Natural killer cell (primary cell): ENCODE measurements around the gene NRG3. TPM values are rescaled to one million over a fixed set of nuclear protein-coding genes. Genes with fewer than 3 reads are reported as not detected.

Experiments used
- ATAC-seq, 3 donors: fragments of 150-1000 bp in 2 of 3; fragments of 200-7000 bp in 1 of 3; cut with Tn5 transposase; 1 replicate in 1 of 3; 2 replicates in 2 of 3; pipeline ENCODE4 v1.10.0; 2021; ENCODE audit warnings: mild to moderate bottlenecking in 2 of 3, moderate library complexity in 2 of 3
- DNase-seq, 2 donors: peaks; one replicate each; pipeline versions ENCODE4 v3.0.0 to v3.0.0-alpha.2; 2013 to 2021; ENCODE audit warnings: mixed read lengths in 1 of 2
- H3K27ac ChIP-seq: one replicate; pipeline ENCODE4 v1.5.1; 2013; ENCODE audit warnings: mild to moderate bottlenecking, low read length
- H3K27me3 ChIP-seq: one replicate; pipeline ENCODE4 v1.6.1; 2013; ENCODE audit warnings: low read length; ENCODE audit not compliant: control insufficient read depth, insufficient read depth
- H3K36me3 ChIP-seq: one replicate; pipeline ENCODE4 v1.6.1; 2013; ENCODE audit warnings: low read length; ENCODE audit not compliant: control insufficient read depth, insufficient read depth
- H3K4me1 ChIP-seq: one replicate; pipeline ENCODE4 v1.6.1; 2013; ENCODE audit warnings: low read length; ENCODE audit not compliant: control insufficient read depth, insufficient read depth
- H3K4me3 ChIP-seq: one replicate; pipeline ENCODE4 v1.5.1; 2013; ENCODE audit warnings: low read length
- H3K9me3 ChIP-seq: one replicate; pipeline ENCODE4 v1.6.1; 2013; ENCODE audit warnings: low read length; ENCODE audit not compliant: control insufficient read depth, insufficient read depth
- H3K27ac Mint-ChIP-seq, 2 donors: one replicate each; pipeline ENCODE4 v1.8.0; 2022; ENCODE audit warnings: mild to moderate bottlenecking in 2 of 2, mixed read lengths in 2 of 2, moderate library complexity in 1 of 2
- H3K27me3 Mint-ChIP-seq, 2 donors: one replicate each; pipeline ENCODE4 v1.8.0; 2022; ENCODE audit warnings: low read depth in 2 of 2, mixed read lengths in 2 of 2
- H3K36me3 Mint-ChIP-seq: one replicate; pipeline ENCODE4 v1.8.0; 2022; ENCODE audit warnings: mixed read lengths
- H3K4me1 Mint-ChIP-seq, 2 donors: one replicate each; pipeline ENCODE4 v1.8.0; 2022; ENCODE audit warnings: mixed read lengths in 2 of 2
- H3K4me3 Mint-ChIP-seq: one replicate; pipeline ENCODE4 v1.8.0; 2022; ENCODE audit warnings: mild to moderate bottlenecking, moderate library complexity, mixed read lengths
- H3K9me3 Mint-ChIP-seq, 2 donors: one replicate each; pipeline ENCODE4 v1.8.0; 2022; ENCODE audit warnings: mixed read lengths in 2 of 2
- CTCF ChIP-seq: fragments of 200-600 bp; IDR thresholded peaks from one replicate; pipeline ENCODE4 v1.8.0; 2022; ENCODE audit warnings: antibody characterized with exemption
- WGBS: methylation state at CpG from one replicate; pipeline ENCODE4 v1.1.7; 2013; ENCODE audit warnings: missing lambda C conversion rate; ENCODE audit not compliant: insufficient coverage; 5-methylcytosine and 5-hydroxymethylcytosine counted together
- intact Hi-C: fragments of 100-400 bp; cut with micrococcal nuclease; formaldehyde crosslinking; loops from one replicate; pipeline ENCODE4 v1.14.2; 2022
- total RNA-seq, 4 donors: library from RNA; stranded (reverse); fragments of 120-200 nt in 1 of 4; gene quantifications; one replicate each; pipeline versions ENCODE4 v1.2.3 to v1.2.4, GENCODE V29; 2013 to 2022

Gene NRG3
- total RNA-seq, 3 donors from 2014 or later (not counting 1 experiment from before 2014, with no cell fraction given) = not detected

- DNase-seq = no peak
- Mint-ChIP-seq H3K4me1 (no peaks in the 10 kb centered on the region), H3K27me3 (no peaks in the 10 kb centered on the region), H3K36me3 (no peaks in the 10 kb centered on the region), H3K27ac (no peak overlapping the region), H3K4me3 (no peak overlapping the region), H3K9me3 (peaks cover 5 to 10% of the 10 kb centered on the region in 2 donors)
- no peak for ATAC-seq
- H3K9me3 ChIP-seq = no peaks in the 10 kb centered on the region
- H3K36me3 ChIP-seq = no peaks in the 10 kb centered on the region
- intact Hi-C loops = no loop called here
- no peak overlapping the region for H3K27ac ChIP-seq
- no peaks in the 10 kb centered on the region for H3K4me1 ChIP-seq
- H3K27me3 ChIP-seq = no peaks in the 10 kb centered on the region
- WGBS = 71% methylated on average over 2 of the region's 2 CpGs
- TF ChIP-seq CTCF = no peak
- H3K4me3 ChIP-seq = no peak overlapping the region
These were observed 217.1 kb downstream of the NRG3 start for GRCh38 chr10:82092111-82092510.

- H3K27me3 Mint-ChIP-seq = no peaks in the 10 kb centered on the region
- H3K4me1 Mint-ChIP-seq = no peaks in the 10 kb centered on the region
These were observed 249.7 kb downstream of the NRG3 start for GRCh38 chr10:82124713-82125112.

DNA sequence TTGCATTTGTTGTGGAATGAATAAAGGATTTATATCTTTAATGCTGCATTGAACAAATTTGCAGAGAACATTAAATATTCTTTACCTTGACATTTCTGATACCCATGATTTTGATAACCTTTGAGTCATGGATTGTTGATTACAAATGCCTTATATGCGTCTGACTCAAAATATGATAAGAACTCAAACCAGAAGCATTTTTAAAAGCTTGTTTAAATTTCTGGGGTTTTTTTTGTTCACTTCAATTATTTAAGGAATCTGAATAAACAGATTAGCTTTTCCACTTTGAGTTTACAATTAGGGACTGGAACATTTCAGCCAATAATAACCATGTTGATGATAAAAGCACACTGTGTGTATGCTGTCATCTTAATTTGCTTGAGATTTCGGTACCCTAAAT lies 253.5 kb downstream of the NRG3 start:
- H3K4me1 ChIP-seq = no peaks in the 10 kb centered on the region
- no peak for TF ChIP-seq CTCF
- Mint-ChIP-seq H3K9me3 (peaks cover 11 to 18% of the 10 kb centered on the region in 2 donors), H3K36me3 (peaks cover 5% of the 10 kb centered on the region), H3K27me3 (no peaks in the 10 kb centered on the region), H3K4me1 (no peaks in the 10 kb centered on the region), H3K27ac (no peak overlapping the region), H3K4me3 (no peak overlapping the region)
- DNase-seq (no peak), ATAC-seq (no peak)
- intact Hi-C loops = no loop called here
- no peaks in the 10 kb centered on the region for H3K36me3 ChIP-seq
- WGBS = 87% methylated on average over 1 of the region's 2 CpGs
- H3K27me3 ChIP-seq = no peaks in the 10 kb centered on the region
- no peaks in the 10 kb centered on the region for H3K9me3 ChIP-seq
- no peak overlapping the region for H3K27ac ChIP-seq
- H3K4me3 ChIP-seq = no peak overlapping the region

More at GRCh38 chr10:82124713-82125112, 249.7 kb downstream of the NRG3 start:
- DNase-seq = no peak
- no peaks in the 10 kb centered on the region for H3K27me3 ChIP-seq
- ATAC-seq = no peak
- 100% methylated on average over 1 of the region's 2 CpGs for WGBS
- no peaks in the 10 kb centered on the region for H3K36me3 ChIP-seq
- H3K4me1 ChIP-seq = no peaks in the 10 kb centered on the region
- no peak overlapping the region for H3K27ac Mint-ChIP-seq
- no peak overlapping the region for H3K4me3 ChIP-seq
- no peak overlapping the region for H3K27ac ChIP-seq
- no peaks in the 10 kb centered on the region for H3K9me3 ChIP-seq
- peaks cover 17 to 18% of the 10 kb centered on the region in 2 donors for H3K9me3 Mint-ChIP-seq
- intact Hi-C loops = no loop called here
- H3K4me3 Mint-ChIP-seq = no peak overlapping the region
- H3K36me3 Mint-ChIP-seq = peaks cover 5% of the 10 kb centered on the region
- no peak for TF ChIP-seq CTCF

DNA sequence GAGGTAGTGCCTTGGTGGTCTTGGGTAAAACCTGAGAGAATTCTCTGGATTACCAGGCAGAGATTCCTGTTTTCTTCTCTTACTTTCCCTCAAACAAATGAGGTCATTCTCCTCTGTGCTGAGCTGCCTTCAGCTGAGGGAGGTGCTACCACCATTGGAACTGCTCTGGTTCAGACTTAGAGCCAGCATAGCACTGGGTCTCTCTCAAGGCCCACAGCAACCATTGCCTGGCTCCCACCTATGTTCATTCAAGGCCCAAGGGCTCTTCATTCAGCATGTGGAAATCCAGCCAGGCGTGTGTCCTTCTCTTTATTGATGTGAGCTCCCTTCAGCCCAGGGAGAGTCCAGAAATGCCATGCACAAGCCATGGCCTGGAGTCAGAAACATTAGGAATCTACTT lies 261.1 kb downstream of the NRG3 start:
- Mint-ChIP-seq H3K4me3 (no peak overlapping the region), H3K27me3 (no peaks in the 10 kb centered on the region), H3K9me3 (peaks cover 10 to 14% of the 10 kb centered on the region in 2 donors), H3K27ac (no peak overlapping the region), H3K4me1 (no peaks in the 10 kb centered on the region), H3K36me3 (no peaks in the 10 kb centered on the region)
- H3K4me3 ChIP-seq = no peak overlapping the region
- 76% methylated on average over 1 of the region's 1 CpG for WGBS
- ATAC-seq (no peak), DNase-seq (no peak)
- intact Hi-C loops = no loop called here
- no peak for TF ChIP-seq CTCF
- no peaks in the 10 kb centered on the region for H3K36me3 ChIP-seq
- no peak overlapping the region for H3K27ac ChIP-seq
- no peaks in the 10 kb centered on the region for H3K4me1 ChIP-seq
- H3K9me3 ChIP-seq = peaks cover 5% of the 10 kb centered on the region
- no peaks in the 10 kb centered on the region for H3K27me3 ChIP-seq
